Lower leg skin (tissue), 4 donors: ENCODE measurements around the gene MVB12B. TPM values are rescaled to one million over a fixed set of nuclear protein-coding genes. Genes with fewer than 3 reads are reported as not detected.

Experiments
- DNase-seq, 2 donors: peaks; one replicate each; pipeline ENCODE4 v3.0.0-alpha.2; 2019; ENCODE audit warnings: low spot score in 2 of 2
- H3K4me3 ChIP-seq: fragments of 200-600 bp; sonication (generic); 2 replicates; pipeline ENCODE4 v1.5.1; 2017; ENCODE audit warnings: mild to moderate bottlenecking, low read depth; ENCODE audit not compliant: poor library complexity, severe bottlenecking
- POLR2A ChIP-seq, 2 donors: fragments of 450-650 bp; IDR thresholded peaks; one replicate each; pipeline ENCODE4 v1.6.1; 2016 to 2017; ENCODE audit warnings: antibody characterized with exemption in 2 of 2, mild to moderate bottlenecking in 1 of 2, moderate library complexity in 1 of 2
- WGBS, 2 donors: methylation state at CpG; one replicate each; pipeline ENCODE4 v1.1.5; 2018; 5-methylcytosine and 5-hydroxymethylcytosine counted together
- intact Hi-C: fragments of 100-400 bp; cut with DNase I; formaldehyde crosslinking; loops from one replicate; pipeline ENCODE4 v1.15.0; 2023; ENCODE audit warnings: low total_unique reads
- total RNA-seq, 4 donors: library from RNA; depleted of rRNA; stranded (reverse); fragments of >200 nt; gene quantifications; one replicate each; pipeline ENCODE4 v1.1.0, GENCODE V29; 2016
- TF ChIP-seq, protein P1 (sequence below), 3 donors: fragments of 450-650 bp; IDR thresholded peaks; one replicate each; pipeline ENCODE4 v1.5.1; 2016; ENCODE audit warnings: antibody characterized with exemption in 3 of 3, mild to moderate bottlenecking in 3 of 3, moderate library complexity in 2 of 3

The MVB12B gene
- total RNA-seq, 4 donors from 2014 or later = 8.6 to 12.5 (median 10.9) TPM

DNA sequence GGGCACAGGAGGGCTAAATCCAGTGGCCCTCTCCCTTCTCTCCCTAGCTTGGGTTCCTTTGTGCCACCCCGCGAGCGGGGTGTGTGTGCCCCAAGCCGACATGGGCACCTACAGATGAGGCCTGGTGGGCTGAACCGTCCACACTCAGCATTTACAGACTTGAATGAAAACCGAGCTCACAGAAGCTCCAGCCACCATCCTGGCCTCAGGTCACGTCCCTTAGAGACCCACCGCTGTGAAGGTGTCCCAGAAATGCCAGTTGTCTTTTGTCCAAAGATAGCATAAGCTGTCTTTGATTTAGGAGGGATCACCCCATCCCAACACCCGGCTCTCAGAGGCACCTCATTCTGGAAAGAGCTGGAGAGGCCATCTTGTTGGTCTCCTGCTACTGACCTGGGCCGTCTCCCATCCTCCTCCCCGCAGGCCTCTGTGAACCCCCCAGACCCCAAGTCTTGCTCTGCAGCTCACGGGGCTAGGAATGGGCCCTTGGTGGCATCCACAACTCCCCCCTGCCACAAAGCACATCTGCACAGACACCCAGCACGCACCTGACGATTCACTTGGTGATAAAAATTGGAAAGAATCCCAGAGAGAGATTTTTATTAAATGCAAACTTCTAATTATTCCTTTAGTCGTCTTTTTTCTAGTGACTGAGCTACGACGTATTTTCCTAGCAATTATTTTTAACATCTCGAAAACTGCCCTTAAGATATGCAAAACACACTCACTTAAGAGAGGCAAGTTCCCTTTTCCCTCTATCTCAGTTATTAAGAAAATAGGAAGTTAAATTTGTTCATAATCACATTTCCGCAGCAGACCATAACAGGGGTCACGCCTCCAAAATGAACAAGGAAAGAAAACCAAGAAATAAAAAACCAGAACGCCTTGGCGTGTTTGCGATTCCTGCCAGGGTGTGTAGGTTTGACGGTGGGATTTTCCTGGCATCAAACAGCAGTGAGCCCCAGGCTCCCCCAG, 206.6 kb downstream of the MVB12B start:
- no peak overlapping the region for H3K4me3 ChIP-seq
- no peak for DNase-seq
- TF ChIP-seq, protein P1, sequence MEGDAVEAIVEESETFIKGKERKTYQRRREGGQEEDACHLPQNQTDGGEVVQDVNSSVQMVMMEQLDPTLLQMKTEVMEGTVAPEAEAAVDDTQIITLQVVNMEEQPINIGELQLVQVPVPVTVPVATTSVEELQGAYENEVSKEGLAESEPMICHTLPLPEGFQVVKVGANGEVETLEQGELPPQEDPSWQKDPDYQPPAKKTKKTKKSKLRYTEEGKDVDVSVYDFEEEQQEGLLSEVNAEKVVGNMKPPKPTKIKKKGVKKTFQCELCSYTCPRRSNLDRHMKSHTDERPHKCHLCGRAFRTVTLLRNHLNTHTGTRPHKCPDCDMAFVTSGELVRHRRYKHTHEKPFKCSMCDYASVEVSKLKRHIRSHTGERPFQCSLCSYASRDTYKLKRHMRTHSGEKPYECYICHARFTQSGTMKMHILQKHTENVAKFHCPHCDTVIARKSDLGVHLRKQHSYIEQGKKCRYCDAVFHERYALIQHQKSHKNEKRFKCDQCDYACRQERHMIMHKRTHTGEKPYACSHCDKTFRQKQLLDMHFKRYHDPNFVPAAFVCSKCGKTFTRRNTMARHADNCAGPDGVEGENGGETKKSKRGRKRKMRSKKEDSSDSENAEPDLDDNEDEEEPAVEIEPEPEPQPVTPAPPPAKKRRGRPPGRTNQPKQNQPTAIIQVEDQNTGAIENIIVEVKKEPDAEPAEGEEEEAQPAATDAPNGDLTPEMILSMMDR (IDR thresholded peaks at IDR 0.05) = no peak
- 85 to 88% methylated on average over 24 of the region's 24 CpGs for WGBS, 2 donors
- intact Hi-C loops = no loop called here

DNA sequence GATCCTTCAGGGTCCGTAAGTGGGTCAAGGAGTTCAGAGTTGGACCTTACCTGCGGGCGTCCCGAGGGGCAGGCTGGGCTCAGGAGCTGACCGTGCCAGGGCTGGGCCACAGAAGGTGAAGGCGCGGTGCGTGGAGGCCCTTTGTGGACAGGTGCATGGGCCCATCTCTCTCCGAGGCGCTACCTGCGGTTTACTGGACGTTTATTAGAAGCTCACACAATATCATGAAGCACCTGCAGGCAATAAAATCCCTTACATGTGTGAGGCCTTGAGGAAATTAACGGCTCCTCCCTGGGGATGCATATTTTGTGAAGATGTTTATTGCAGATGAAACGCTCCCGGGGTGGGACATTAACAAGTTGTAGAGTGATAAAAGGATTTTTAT, 207.3 kb downstream of the MVB12B start:
- no peak for DNase-seq
- TF ChIP-seq, protein P1 (IDR thresholded peaks at IDR 0.05) = no peak
- TF ChIP-seq POLR2A (IDR thresholded peaks at IDR 0.05) = no peak
- intact Hi-C loops = no loop called here
- WGBS, 2 donors = 71 to 72% methylated on average over 15 of the region's 15 CpGs
- no peak overlapping the region for H3K4me3 ChIP-seq

DNA sequence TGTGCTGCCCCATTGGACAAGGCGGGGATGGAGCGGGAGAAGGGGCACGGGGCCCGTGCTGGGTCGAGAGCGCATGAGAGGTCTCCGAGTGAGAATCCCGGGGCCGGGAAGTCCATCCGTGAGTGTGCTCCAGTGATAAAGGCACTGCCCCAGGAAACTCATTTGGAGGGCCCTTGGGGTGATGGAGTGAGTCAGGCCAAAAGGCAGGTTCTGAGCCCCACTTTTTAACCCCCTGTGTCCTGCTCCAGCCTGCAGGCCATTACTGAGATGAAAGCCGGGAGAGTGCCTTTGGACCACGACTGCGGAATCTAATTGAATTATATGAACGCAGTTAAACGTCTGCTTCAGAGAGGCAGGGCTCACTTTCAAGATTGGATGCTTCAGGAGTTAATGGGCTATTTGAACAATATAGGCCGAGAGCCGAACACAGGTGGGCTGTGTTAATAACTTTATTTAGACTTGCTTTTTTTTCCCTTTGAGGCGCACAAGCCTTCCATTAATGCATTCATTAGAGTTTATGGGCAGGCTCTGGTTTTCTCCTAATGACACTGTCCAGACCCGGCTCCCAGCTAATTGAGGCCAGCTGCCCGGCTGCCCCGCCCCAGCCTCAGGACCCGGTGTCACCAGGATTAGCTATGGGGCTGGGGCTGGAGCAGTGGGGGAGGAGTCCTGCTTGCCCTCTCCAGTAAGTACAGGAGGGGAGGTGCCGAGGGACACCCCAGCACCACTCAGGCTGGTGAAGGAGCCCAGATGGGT, 208.0 kb downstream of the MVB12B start:
- intact Hi-C loops = no loop called here
- no peak for DNase-seq
- H3K4me3 ChIP-seq = no peak overlapping the region
- no peak for TF ChIP-seq POLR2A (IDR thresholded peaks at IDR 0.05)
- TF ChIP-seq, protein P1 (IDR thresholded peaks at IDR 0.05) = no peak
- WGBS, 2 donors = 54 to 58% methylated on average over 23 of the region's 23 CpGs

DNA sequence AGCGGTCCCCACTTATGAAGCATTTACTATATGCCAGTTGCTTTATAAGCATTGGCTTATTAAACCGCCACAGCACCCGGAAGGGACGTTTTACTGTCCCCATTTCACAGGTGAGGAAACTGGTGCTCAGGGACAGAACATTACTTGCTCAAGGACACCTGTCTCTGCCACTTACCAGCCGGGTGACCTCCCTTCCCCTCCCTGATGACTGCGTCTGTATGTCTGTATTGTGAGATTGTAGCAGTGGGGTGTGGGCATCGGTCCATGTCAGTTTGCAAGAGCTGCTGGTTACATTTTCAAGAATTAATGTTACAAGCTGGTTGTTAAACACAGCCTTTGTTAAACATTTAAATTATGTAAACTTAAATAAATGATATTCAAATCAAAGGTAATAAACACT, 209.5 kb downstream of the MVB12B start:
- TF ChIP-seq, protein P1 (IDR thresholded peaks at IDR 0.05) = no peak
- 92 to 94% methylated on average over 7 of the region's 7 CpGs for WGBS, 2 donors
- no peak for DNase-seq
- no peak overlapping the region for H3K4me3 ChIP-seq
- intact Hi-C loops = no loop called here

DNA sequence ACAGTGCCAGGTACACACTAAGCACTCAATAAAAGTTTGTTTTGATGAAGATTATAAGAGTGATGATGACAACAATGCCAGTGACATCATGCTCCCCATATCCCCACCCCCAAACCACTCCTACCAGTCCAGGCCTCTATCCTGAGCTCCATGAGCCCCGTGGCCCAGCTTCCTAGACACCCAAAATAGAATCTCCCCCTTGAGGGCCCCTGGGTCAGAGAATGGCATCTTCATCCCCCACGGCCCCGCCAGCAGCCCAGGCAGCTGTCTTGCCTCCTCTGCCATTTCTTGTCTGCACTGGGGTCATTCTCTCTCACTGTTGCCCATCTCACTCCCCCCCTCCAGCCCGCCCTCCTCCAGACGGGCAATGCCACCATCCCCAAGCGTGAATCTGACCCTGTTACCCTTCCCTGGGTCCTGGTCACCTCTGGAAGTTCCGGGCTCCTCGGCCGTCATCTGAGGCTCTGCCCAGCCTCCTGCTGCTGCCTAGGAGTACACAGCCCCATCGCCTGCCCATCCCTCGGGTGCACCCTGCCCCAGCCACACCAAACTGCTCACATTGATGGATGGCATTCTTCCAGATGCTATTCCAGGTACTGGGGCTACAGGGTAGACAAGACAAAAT, 210.3 kb downstream of the MVB12B start:
- TF ChIP-seq, protein P1 (IDR thresholded peaks at IDR 0.05) = no peak
- no peak for TF ChIP-seq POLR2A (IDR thresholded peaks at IDR 0.05)
- no peak overlapping the region for H3K4me3 ChIP-seq
- intact Hi-C loops = no loop called here
- 82 to 92% methylated on average over 11 of the region's 11 CpGs for WGBS, 2 donors
- DNase-seq = no peak
